HG02798 (cell line): ENCODE results near the gene SLC39A5.
"Not testable (repeated sequence)": the region's sequence is repeated elsewhere in the genome, so short reads cannot be mapped to it uniquely, and the experiment has no call there.

Experiments used
- ATAC-seq: cut with Tn5 transposase; IDR thresholded peaks from one replicate; pipeline ENCODE4 v1.9.1; 2021; ENCODE audit warnings: mild to moderate bottlenecking; ENCODE audit not compliant: unreplicated experiment, poor library complexity

SLC39A5 gene

GRCh38 chr12:56242986-56243385 is 13.1 kb downstream of the SLC39A5 start:
- no peak for ATAC-seq

GRCh38 chr12:56243731-56244181 is 13.9 kb downstream of the SLC39A5 start:
- ATAC-seq = no peak

GRCh38 chr12:56244494-56244893 is 14.6 kb downstream of the SLC39A5 start:
- ATAC-seq = no peak

- ATAC-seq = no peak
Measured at GRCh38 chr12:56247923-56248322, 18.1 kb downstream of the SLC39A5 start.

GRCh38 chr12:56248711-56249110 is 18.9 kb downstream of the SLC39A5 start:
- no peak for ATAC-seq

GRCh38 chr12:56252649-56253048 is 22.8 kb downstream of the SLC39A5 start:
- ATAC-seq = no peak

GRCh38 chr12:56253091-56253490 is 23.2 kb downstream of the SLC39A5 start:
- ATAC-seq = no peak

- ATAC-seq = no peak
Measured at GRCh38 chr12:56255671-56256070, 25.8 kb downstream of the SLC39A5 start.

- ATAC-seq = no peak
Measured at GRCh38 chr12:56256326-56256960, 26.6 kb downstream of the SLC39A5 start.

GRCh38 chr12:56257071-56257470 is 27.2 kb downstream of the SLC39A5 start:
- no peak for ATAC-seq

- ATAC-seq = peak; percentile 10
Measured at GRCh38 chr12:56257491-56258067, 27.7 kb downstream of the SLC39A5 start.

- peak; percentile 93 for ATAC-seq
Measured at GRCh38 chr12:56258068-56258819, 28.4 kb downstream of the SLC39A5 start, which contains the start of gene ANKRD52. Gene ANKRD52, minus strand, starts transcription at chr12:56258384. Its CDS starts 115 bp downstream, at chr12:56258269.

- no peak for ATAC-seq
Measured at GRCh38 chr12:56258820-56259183, 29.0 kb downstream of the SLC39A5 start.

- ATAC-seq = no peak
Measured at GRCh38 chr12:56260380-56260779, 30.5 kb downstream of the SLC39A5 start.

- ATAC-seq = no peak
Measured at GRCh38 chr12:56260921-56261320, 31.1 kb downstream of the SLC39A5 start.

- ATAC-seq = no peak
Measured at GRCh38 chr12:56261503-56262232, 31.8 kb downstream of the SLC39A5 start.

- ATAC-seq = not testable (repeated sequence)
Measured at GRCh38 chr12:56262955-56263354, 33.1 kb downstream of the SLC39A5 start.

GRCh38 chr12:56266068-56266692 is 36.3 kb downstream of the SLC39A5 start:
- ATAC-seq = not testable (repeated sequence)

GRCh38 chr12:56266693-56267442 is 37.0 kb downstream of the SLC39A5 start, which contains the start of gene COQ10A:
Gene COQ10A, plus strand, starts transcription at chr12:56266942. Its CDS starts 177 bp downstream, at chr12:56267119.
- ATAC-seq = peak; percentile 95
